A172 (cell line): ENCODE data around the gene AGR2. TPM values are rescaled to one million over a fixed set of nuclear protein-coding genes. Genes with fewer than 3 reads are reported as not detected.
"Not testable (repeated sequence)": the region's sequence is repeated elsewhere in the genome, so short reads cannot be mapped to it uniquely, and the experiment has no call there.

Experiments used
- DNase-seq: peaks from one replicate; pipeline ENCODE4 v3.0.0-alpha.2; 2015; ENCODE audit warnings: low spot score
- total RNA-seq: library from RNA; depleted of rRNA; stranded (reverse); fragments of >200 nt; shearing (Covaris generic); gene quantifications from 2 replicates; pipeline ENCODE4 v1.2.3, GENCODE V29; 2014; rRNA removed

Gene AGR2
- total RNA-seq, result not detected in 2 replicates

DNA sequence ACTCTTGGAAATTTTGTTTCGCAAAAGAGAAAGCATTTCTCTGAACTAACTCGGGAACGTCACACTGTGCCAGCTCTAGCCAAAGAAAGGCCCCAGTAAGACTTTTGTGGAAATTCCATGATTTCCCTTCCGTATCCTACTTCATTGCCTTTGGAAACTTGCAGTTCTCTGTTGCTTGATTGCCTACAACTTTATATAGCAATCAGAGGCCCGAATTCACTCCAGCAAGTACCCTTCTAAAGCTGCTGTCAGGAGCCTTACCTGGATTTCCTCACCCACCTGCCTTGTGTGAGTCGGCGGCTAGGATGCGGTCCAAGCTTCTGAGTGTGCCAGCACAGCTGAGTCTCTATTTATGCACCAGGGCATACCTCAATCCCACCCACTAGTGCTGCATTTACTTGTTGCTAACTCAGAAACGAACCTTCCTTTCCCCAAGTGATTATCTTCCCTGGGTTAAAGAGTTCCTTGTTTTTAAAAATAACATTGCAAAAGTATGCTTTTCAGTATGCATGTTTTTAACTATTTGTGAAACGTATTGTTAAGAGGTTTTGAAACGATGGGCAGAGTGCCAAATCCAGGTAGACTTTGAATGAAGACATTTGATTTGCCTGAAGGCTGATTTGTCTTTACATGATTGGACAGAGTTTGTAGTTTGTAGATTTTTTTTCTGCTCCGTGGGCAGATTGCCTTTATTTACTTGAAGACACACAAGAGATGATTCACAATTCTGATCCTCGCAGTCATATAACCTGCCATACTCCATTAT is at the start of gene AGR2:
TSS of gene AGR2 (minus strand) at position 326 of the 766 bp plus-strand sequence. CDS start 3,203 bp downstream, outside the sequence.
- DNase-seq, result no peak

GRCh38 chr7:16853189-16853588 is 48.4 kb upstream of the AGR2 start:
- not testable (repeated sequence) for DNase-seq

GRCh38 chr7:16851829-16852228 is 47.0 kb upstream of the AGR2 start:
- no peak for DNase-seq

GRCh38 chr7:16850614-16851466 is 46.0 kb upstream of the AGR2 start:
- no peak for DNase-seq

GRCh38 chr7:16849296-16850148 is 44.7 kb upstream of the AGR2 start:
- no peak for DNase-seq

- DNase-seq, result peak; percentile 15
Measured at GRCh38 chr7:16847381-16847860, 42.6 kb upstream of the AGR2 start.

DNA sequence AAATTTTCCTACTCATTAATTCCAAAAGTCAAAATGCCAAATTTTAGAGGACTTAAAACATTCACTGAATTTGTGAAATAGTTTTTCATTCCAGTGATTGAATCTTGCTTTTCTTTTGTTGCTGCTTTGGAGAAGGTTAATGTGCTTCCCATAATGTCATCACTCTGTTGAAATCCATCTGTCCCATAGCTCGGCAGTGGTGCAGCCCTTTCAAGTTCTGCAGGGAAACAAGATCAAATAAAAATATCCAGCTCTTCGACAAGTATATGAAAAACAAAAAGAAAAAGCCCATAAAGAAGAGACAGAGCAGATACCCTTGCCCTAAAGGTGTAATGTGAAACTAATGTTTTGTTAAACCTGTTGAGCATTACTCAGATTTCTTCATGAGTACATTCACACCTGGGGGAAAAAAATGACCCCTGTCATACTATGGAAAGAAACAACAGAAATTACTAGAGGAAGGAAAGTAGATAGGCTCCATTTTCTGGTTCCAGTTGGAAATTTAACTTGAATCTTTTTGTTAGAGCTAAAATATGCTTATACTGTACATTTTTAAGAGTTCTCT is 41.9 kb upstream of the AGR2 start:
- DNase-seq, result no peak

GRCh38 chr7:16845746-16846145 is 40.9 kb upstream of the AGR2 start:
- no peak for DNase-seq

DNA sequence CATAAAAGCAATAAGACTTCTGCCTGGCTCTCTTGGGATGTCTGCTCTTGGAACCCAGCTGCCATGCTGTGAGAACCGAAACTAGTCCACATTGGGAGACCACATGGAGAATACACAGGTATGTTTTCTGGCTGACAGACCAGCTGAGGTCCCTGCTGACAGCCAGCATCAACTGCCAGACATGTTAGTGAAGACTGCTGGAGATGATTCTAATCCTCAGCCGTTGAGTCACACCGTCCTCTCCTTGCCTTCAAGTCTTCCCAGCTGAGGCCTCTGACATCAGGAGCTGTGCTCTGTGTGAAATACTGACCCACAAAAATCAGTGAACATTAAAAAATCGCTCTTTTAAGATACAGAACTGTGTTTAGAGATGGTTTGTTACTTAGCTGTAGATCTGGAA is 36.9 kb upstream of the AGR2 start:
- DNase-seq, result no peak

DNA sequence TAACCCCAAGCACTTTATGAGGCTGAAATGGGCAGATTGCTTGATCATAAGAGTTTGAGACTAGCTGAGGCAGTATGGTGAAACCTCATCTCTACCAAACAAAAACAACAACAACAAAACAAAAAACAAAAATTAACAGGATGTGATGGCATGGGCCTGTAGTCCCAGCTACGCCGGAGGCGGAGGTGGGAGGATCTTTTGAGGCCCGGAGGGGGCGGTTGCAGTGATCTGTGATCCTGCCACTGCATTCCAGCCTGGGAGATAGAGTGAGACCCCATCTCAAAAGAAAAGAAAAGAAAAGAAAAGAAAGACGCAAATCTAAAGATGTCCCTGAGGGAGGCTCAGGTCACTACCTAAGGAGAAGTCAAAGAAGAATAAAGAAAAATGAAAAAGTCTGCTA is 35.3 kb upstream of the AGR2 start:
- no peak for DNase-seq

DNA sequence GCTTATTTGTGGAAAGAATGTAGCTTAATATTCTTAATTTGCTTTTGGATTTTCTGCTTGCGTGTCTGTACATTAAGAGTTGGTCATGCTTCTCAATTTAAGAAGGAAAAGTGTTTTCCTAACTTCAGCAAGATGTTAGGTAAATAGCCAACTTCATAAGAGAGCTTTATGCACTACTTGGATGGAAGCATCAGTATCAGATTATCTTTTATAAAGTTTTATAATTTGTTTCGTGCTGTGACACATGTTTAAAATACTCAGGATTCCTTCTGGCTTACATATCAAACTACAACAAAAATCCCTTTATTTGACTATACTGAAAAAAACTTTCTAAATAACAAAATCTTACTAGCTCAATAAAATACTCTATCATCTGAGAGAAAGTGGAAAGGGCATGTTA is 34.8 kb upstream of the AGR2 start:
- no peak for DNase-seq

DNA sequence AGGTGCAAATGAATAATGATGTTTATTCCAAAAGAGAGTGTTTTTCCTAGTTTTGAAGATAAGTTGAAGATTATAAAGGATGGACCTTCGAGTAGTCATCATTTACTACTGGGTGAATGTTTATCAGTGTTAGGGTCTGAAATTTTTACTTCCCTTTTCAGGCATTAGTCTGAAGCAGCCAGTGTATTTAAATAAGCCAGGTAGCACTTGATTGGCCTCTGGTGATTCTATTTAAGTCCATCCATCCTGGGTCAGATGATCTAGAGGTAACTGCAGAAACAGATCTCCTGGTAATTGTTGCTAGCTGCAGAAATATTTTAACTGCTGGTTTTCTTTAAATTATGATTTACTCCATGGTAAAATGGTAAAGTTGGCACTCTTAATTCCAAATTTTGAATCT is 34.1 kb upstream of the AGR2 start:
- DNase-seq, result no peak

- no peak for DNase-seq
Measured at GRCh38 chr7:16838386-16838785, 33.6 kb upstream of the AGR2 start.

DNA sequence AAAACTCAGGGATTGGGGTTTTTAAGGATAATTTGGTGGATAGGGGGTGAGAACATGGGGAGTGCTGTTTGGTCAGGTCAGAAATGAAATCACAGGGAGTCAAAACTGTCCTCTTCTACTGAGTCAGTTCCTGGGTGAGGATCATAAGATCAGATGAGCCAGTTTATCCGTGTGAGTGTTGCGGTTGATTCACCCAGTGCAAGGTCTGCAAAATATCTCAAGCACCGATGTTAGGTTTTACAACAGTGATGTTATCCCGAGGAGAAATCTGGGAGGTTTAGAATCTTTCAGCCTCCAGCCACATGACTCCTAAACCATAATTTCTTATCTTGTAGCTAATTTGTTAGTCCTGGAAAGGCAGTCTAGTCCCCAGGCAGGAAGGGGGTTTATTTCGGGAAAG is 31.7 kb upstream of the AGR2 start:
- DNase-seq, result no peak

DNA sequence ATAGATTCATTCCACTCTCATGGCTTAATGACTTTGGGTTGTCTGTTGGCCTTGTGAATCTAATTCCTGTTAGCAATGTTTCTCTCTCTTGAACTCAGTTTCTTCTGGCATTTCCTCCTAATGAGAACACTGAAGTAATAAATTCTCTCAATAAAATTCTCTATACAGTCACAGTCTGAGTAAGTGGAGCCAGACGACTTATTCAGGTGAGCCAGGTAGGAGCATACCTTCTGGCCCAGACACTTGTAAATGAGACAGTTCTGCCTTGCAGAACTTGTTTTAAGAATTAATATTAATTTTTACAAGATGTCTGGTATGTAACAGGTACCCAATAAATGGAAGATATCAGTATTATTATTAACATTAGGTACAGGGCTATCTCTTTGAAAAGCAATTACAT is 28.6 kb upstream of the AGR2 start:
- DNase-seq, result no peak

DNA sequence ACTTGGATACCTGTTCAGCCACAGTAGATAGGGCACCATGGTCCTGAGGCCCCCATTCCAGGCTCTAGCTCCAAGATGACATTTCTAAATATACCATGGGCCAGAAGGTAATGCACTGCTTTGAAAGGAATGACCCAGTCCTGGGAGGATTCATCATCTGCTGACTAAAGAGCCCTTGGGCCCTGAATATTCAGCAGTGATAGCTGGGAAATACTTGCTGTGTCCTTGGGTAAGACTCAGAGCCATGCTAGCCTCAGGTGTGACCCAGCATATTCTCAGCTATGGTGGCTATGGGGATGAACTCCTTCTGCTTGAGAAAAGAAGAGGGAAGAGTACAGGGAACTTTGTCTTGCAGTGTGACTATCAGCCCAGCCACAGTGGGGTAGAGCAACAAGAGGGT is 21.3 kb upstream of the AGR2 start:
- DNase-seq, result no peak

DNA sequence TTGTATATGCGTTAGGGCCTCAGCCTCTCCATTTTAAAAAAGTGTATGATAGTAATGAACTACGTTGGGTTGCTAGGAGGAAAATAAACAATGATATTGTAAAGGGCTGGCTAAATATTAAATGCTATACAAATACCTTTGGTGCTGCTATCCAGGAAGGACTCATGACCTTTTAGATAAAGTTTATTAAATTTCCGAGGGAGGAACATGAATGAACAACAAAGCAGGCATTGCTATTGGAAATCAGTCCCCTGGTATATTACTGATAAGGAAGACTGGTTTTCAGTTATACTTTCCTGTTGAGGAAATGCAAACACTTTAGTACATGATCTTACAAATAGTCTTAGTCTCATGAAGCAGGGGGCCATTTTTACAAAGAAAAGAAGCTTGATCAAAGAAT is 17.2 kb upstream of the AGR2 start:
- no peak for DNase-seq

DNA sequence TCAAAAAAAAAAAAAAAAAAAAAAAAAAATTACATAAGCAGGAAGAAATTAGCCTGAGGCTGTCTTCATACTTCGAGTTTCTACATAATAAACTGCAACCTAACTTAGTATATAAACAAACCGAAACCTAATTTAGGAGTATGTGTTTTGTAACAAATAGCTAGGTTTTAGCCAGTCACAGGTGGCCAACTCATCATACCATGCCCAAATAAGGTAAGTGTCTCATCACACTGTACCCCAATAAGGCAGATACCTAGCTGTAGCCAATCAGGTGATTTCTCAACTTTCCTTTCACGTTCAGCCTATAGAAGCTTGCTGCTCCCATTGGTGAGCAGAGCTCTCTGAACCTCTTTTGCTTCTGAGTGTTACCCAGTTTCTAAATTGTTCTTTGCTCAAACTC is 13.9 kb upstream of the AGR2 start:
- no peak for DNase-seq

DNA sequence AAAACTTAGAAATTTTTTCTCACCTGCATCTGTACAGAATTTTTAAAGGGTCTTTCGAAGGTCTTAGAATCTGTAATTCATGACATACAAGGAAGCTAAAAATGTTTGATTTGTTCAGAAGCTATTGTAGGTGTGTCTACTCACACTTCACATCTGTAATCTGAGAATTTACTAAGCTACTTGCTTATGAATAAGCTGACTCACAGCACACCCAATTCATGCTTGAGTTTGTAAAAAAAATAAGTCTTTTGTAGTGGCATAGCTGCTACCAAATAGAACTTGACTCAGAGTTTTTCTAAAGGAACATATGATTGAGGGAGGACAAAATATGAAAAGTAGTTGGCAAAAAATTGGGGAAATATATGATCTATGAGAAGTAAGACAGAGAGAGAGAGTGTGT is 12.7 kb upstream of the AGR2 start:
- no peak for DNase-seq

DNA sequence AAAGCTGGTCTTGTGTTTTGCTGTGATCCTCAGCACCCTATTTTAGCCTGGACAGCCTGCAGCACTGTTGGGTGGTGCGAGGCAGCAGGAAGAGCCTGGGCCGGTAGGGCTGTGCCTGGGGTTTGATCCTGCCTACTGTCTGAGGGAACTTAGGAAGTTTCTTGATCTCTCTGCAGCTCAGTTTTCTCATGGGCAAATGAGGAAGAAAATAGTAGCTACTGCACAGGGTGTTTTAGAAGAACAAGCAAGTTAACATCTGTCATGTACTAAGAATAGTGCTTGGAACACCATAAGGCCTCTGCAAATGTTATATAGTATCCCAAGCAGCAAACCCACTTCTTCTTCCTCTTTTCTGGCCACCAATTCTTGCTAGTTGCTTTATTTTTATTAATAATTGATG is 12.0 kb upstream of the AGR2 start:
- no peak for DNase-seq

DNA sequence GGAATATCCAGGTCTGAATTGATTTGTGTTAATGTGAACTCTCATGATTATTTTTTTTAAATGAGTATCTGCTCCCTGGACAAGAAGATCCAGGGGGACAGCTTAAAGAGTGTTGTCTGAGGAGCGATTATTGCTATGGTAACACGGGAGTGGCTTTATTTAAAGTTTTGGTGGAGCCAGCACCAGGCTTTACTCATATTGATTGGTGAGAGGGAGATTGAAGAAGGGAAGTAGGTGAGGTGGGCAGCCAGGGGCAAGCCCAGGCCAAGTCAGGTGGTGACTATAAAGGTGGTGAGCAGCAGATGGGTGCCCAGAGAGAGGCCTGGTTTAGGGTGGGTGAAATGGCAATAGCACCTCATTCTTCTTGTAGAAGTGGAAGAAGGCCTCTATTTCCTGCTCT is 10.2 kb upstream of the AGR2 start:
- no peak for DNase-seq

- DNase-seq, result no peak
Measured at GRCh38 chr7:16813232-16813616, 8.4 kb upstream of the AGR2 start.
